Measurements from ENCODE around the gene PEAR1. TPM values are rescaled to one million over a fixed set of nuclear protein-coding genes. Genes with fewer than 3 reads are reported as not detected.

PEAR1 gene
- polyA plus RNA-seq, 1 experiment, result 14.9 TPM

GRCh38 chr1:156884560-156885184 is 8.8 kb upstream of the PEAR1 start:
- DNase-seq (ENCODE audit: low read depth, low spot score), result no peak
- TF ChIP-seq CTCF (IDR thresholded peaks at IDR 0.05; ENCODE audit: low read depth, low read length), result no peak
- Histone ChIP-seq H3K4me3 (ENCODE audit: low read depth, low read length) (no peak overlapping the region), H3K27ac (ENCODE audit: low read depth, low read length) (no peak overlapping the region), H3K27me3 (ENCODE audit: control insufficient read depth, insufficient read depth, low read length) (peaks cover 70% of the 10 kb centered on the region), H3K9me3 (ENCODE audit: control insufficient read depth, insufficient read depth, low read length) (no peaks in the 10 kb centered on the region)
- ChIA-PET POLR2A (no interaction called here), CTCF (interaction anchor here (0.7 to 2.2 kb wide), 5 partner anchors 8 to 46 kb away, joined by 3 to 8 read pairs (median 5); partner anchors contain the start of gene INSRR)

GRCh38 chr1:156885314-156885713 is 8.2 kb upstream of the PEAR1 start:
- Histone ChIP-seq H3K4me3 (ENCODE audit: low read depth, low read length) (no peak overlapping the region), H3K9me3 (ENCODE audit: control insufficient read depth, insufficient read depth, low read length) (no peaks in the 10 kb centered on the region), H3K27ac (ENCODE audit: low read depth, low read length) (no peak overlapping the region), H3K27me3 (ENCODE audit: control insufficient read depth, insufficient read depth, low read length) (peaks cover 65% of the 10 kb centered on the region)
- CTCF ChIA-PET, result interaction anchor here (1.2 to 2.9 kb wide), 5 partner anchors 9 to 195 kb away, joined by 3 to 10 read pairs (median 6); partner anchors contain the start of gene INSRR
- POLR2A ChIA-PET, result no interaction called here
- TF ChIP-seq CTCF (IDR thresholded peaks at IDR 0.05; ENCODE audit: low read depth, low read length), result no peak
- DNase-seq (ENCODE audit: low read depth, low spot score), result no peak

GRCh38 chr1:156885880-156886355 is 7.6 kb upstream of the PEAR1 start:
- ChIA-PET CTCF (interaction anchor here (1.2 to 2.9 kb wide), 5 partner anchors 9 to 196 kb away, joined by 3 to 10 read pairs (median 6); partner anchors contain the start of gene INSRR), POLR2A (no interaction called here)
- no peak overlapping the region for H3K4me3 ChIP-seq (ENCODE audit: low read depth, low read length)
- TF ChIP-seq CTCF (IDR thresholded peaks at IDR 0.05; ENCODE audit: low read depth, low read length), result no peak
- DNase-seq (ENCODE audit: low read depth, low spot score), result no peak
- no peaks in the 10 kb centered on the region for H3K9me3 ChIP-seq (ENCODE audit: control insufficient read depth, insufficient read depth, low read length)
- no peak overlapping the region for H3K27ac ChIP-seq (ENCODE audit: low read depth, low read length)
- H3K27me3 ChIP-seq (ENCODE audit: control insufficient read depth, insufficient read depth, low read length), result peaks cover 59% of the 10 kb centered on the region

- DNase-seq (ENCODE audit: low read depth, low spot score), result no peak
- peaks cover 51% of the 10 kb centered on the region for H3K27me3 ChIP-seq (ENCODE audit: control insufficient read depth, insufficient read depth, low read length)
- TF ChIP-seq CTCF (IDR thresholded peaks at IDR 0.05; ENCODE audit: low read depth, low read length), result no peak
- POLR2A ChIA-PET, result no interaction called here
- no peaks in the 10 kb centered on the region for H3K9me3 ChIP-seq (ENCODE audit: control insufficient read depth, insufficient read depth, low read length)
- H3K27ac ChIP-seq (ENCODE audit: low read depth, low read length), result no peak overlapping the region
- CTCF ChIA-PET, result interaction anchor here (1.0 to 2.9 kb wide), 8 partner anchors 8 to 197 kb away, joined by 3 to 10 read pairs (median 5); partner anchors contain the start of gene INSRR
- H3K4me3 ChIP-seq (ENCODE audit: low read depth, low read length), result no peak overlapping the region
Measured at GRCh38 chr1:156886583-156887281, 6.8 kb upstream of the PEAR1 start.

GRCh38 chr1:156887317-156887716 is 6.2 kb upstream of the PEAR1 start:
- DNase-seq (ENCODE audit: low read depth, low spot score), result no peak
- Histone ChIP-seq H3K4me3 (ENCODE audit: low read depth, low read length) (no peak overlapping the region), H3K27me3 (ENCODE audit: control insufficient read depth, insufficient read depth, low read length) (peaks cover 46% of the 10 kb centered on the region), H3K27ac (ENCODE audit: low read depth, low read length) (no peak overlapping the region), H3K9me3 (ENCODE audit: control insufficient read depth, insufficient read depth, low read length) (no peaks in the 10 kb centered on the region)
- POLR2A ChIA-PET, result no interaction called here
- CTCF ChIA-PET, result interaction anchor here (1.0 to 2.9 kb wide), 5 partner anchors 33 to 90 kb away, joined by 3 to 10 read pairs (median 4); no protein-coding TSS in a partner anchor
- no peak for TF ChIP-seq CTCF (IDR thresholded peaks at IDR 0.05; ENCODE audit: low read depth, low read length)

All from AG04450 (cell line).